ENCODE measurements around the gene RP2. TPM values are rescaled to one million over a fixed set of nuclear protein-coding genes. Genes with fewer than 3 reads are reported as not detected.

The RP2 gene
- total and polyA plus RNA-seq, 9 of the 15 experiments (the other 6 are each of a cell fraction or from before 2014, with no cell fraction given): 2.0 to 6.9 (median 3.5) TPM

DNA sequence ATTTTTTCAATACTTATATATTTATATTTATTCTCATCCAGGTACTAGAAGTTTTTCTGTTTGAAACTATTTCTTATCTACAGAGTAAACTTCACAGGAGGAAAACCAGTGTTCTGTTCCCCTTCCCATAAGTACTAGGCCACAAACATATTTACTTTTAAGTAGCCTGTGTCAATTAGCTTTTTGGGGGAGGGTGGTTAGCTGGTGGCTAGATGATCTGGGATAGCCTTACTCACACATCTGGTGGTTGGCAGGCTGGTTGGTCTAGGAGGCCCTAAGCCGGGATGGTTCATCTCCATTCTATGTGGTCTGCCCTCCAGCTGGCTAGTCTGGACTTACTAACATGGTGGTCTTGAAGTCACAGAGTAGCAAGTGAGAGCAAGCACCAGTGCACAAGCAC, 81.6 kb downstream of the RP2 start:
- in situ Hi-C loops (cut with MboI): no loop called here

DNA sequence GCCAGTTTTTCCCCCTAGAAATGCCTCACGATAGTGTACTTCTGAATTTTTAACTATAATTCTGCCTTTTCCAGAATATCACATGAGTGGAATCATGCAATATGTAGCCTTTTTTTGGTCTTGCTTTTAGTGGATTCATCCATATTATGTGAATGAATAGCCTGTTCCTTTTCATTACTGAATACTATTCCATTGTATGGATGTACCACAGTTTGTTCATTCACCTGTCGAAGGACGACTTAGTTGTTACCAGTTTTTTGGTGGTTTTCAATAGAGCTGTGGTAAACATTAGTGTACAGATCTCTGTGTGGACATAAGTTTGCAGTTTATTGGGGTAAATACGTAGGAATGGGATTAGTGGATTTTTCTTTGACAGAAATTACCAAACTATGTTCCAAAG, 83.4 kb downstream of the RP2 start:
- WGBS (ENCODE audit: insufficient coverage, low coverage, missing lambda C conversion rate): 47% methylated on average over 4 of the region's 4 CpGs
- H3K36me3 ChIP-seq (ENCODE audit: control insufficient read depth, insufficient read depth, low read length): no peaks in the 10 kb centered on the region
- TF ChIP-seq ZNF146 (CRISPR knock-in tag; IDR thresholded peaks at IDR 0.05; ENCODE audit: unreplicated experiment) (peak; percentile 87), RBM25 (IDR thresholded peaks at IDR 0.05; ENCODE audit: low read depth, low read length, severe bottlenecking) (peak; percentile 66), CREM (IDR thresholded peaks at IDR 0.05; ENCODE audit: low read depth) (no peak)
- ATAC-seq: no peak
- no peak overlapping the region for H3K4me3 ChIP-seq
- H3K4me2 ChIP-seq (ENCODE audit: insufficient read depth, low read length): no peak overlapping the region
- DNase-seq (ENCODE audit: extremely low read depth in 1 of 4, low spot score in 3 of 4): no peak
- ChIA-PET CTCF (ENCODE audit: low intra/inter-chr PET ratio) (no interaction called here), POLR2A (interaction anchor here (1.3 kb wide), 1 partner anchor 13 kb away, joined by 6 read pairs; no protein-coding TSS in a partner anchor)
- in situ Hi-C loops (cut with MboI): no loop called here
- no peaks in the 10 kb centered on the region for H4K20me1 ChIP-seq (replicated peaks; ENCODE audit: control insufficient read depth, insufficient read depth, low read length)
- no peak overlapping the region for H3K9ac ChIP-seq (ENCODE audit: insufficient read depth in 1 of 2, low read depth in 2 of 2, low read length in 2 of 2)
- no peaks in the 10 kb centered on the region for H3K4me1 ChIP-seq (replicated peaks in 1 of 2; ENCODE audit: control insufficient read depth in 2 of 2, insufficient read depth in 2 of 2, low read length in 2 of 2)
- H3K9me3 ChIP-seq (replicated peaks; ENCODE audit: control insufficient read depth, insufficient read depth, low read depth, low read length): 0 out of 2 replicates have a peak, but pooled peaks cover 2% of the 10 kb centered on the region
- no TSS peak for BruUV-seq (replicated peaks)
- no peak for FAIRE-seq
- no peaks in the 10 kb centered on the region; a peak in 1 of 5 replicates for H3K27me3 ChIP-seq (ENCODE audit: control insufficient read depth in 2 of 2, insufficient read depth in 2 of 2, low read length in 2 of 2)
- H3K79me2 ChIP-seq (ENCODE audit: control insufficient read depth, insufficient read depth, low read length): peaks cover 14% of the 10 kb centered on the region
- H3K27ac ChIP-seq (ENCODE audit: extremely low read depth, low read depth, low read length): no peak overlapping the region
- H3K9me1 ChIP-seq (ENCODE audit: control insufficient read depth, insufficient read depth, low read length): no peaks in the 10 kb centered on the region
- intact Hi-C loops (cut with micrococcal nuclease): no loop called here
- no peak overlapping the region for H2AFZ ChIP-seq (ENCODE audit: low read depth, low read length)

More for the DNA sequence above, 81.6 kb downstream of the RP2 start:
- DNase-seq (ENCODE audit: extremely low read depth in 1 of 4, low spot score in 3 of 4) (no peak), ATAC-seq (no peak), FAIRE-seq (no peak)
- ChIA-PET POLR2A (no interaction called here), CTCF (ENCODE audit: low intra/inter-chr PET ratio) (no interaction called here)
- no peak overlapping the region for H3K9ac ChIP-seq (ENCODE audit: insufficient read depth in 1 of 2, low read depth in 2 of 2, low read length in 2 of 2)
- intact Hi-C loops (cut with micrococcal nuclease): no loop called here
- peaks cover 32% of the 10 kb centered on the region for H3K79me2 ChIP-seq (ENCODE audit: control insufficient read depth, insufficient read depth, low read length)
- WGBS (ENCODE audit: insufficient coverage, low coverage, missing lambda C conversion rate): 33% methylated on average over 1 of the region's 1 CpG
- H3K27me3 ChIP-seq (ENCODE audit: control insufficient read depth in 2 of 2, insufficient read depth in 2 of 2, low read length in 2 of 2): no peaks in the 10 kb centered on the region; a peak in 2 of 5 replicates
- no peaks in the 10 kb centered on the region for H3K36me3 ChIP-seq (ENCODE audit: control insufficient read depth, insufficient read depth, low read length)
- H3K4me2 ChIP-seq (ENCODE audit: insufficient read depth, low read length): no peak overlapping the region
- no TSS peak for BruUV-seq (replicated peaks)
- no peak for TF ChIP-seq SMARCC2 (IDR thresholded peaks at IDR 0.05; ENCODE audit: low read depth)
- TF ChIP-seq NR1H2 (CRISPR knock-in tag; IDR thresholded peaks at IDR 0.05): no peak
- no peak for TF ChIP-seq GATAD2A (IDR thresholded peaks at IDR 0.05)
- H4K20me1 ChIP-seq (replicated peaks; ENCODE audit: control insufficient read depth, insufficient read depth, low read length): no peaks in the 10 kb centered on the region
- 0 out of 2 replicates have a peak, but pooled peaks cover 2% of the 10 kb centered on the region for H3K9me3 ChIP-seq (replicated peaks; ENCODE audit: control insufficient read depth, insufficient read depth, low read depth, low read length)
- no peak overlapping the region for H3K27ac ChIP-seq (ENCODE audit: extremely low read depth, low read depth, low read length)
- H2AFZ ChIP-seq (ENCODE audit: low read depth, low read length): no peak overlapping the region
- H3K4me3 ChIP-seq: no peak overlapping the region
- no peaks in the 10 kb centered on the region; a peak in 2 of 5 replicates for H3K4me1 ChIP-seq (replicated peaks in 1 of 2; ENCODE audit: control insufficient read depth in 2 of 2, insufficient read depth in 2 of 2, low read length in 2 of 2)
- no peaks in the 10 kb centered on the region for H3K9me1 ChIP-seq (ENCODE audit: control insufficient read depth, insufficient read depth, low read length)

Measured in K562 (cell line).